K562 treated with DMSO at 1 percent for 4 hours (cell line): ENCODE data around the gene CREM. TPM values are rescaled to one million over a fixed set of nuclear protein-coding genes. Genes with fewer than 3 reads are reported as not detected.

Experiments
- total RNA-seq: library from RNA; unstranded; fragments of 300-600 nt; gene quantifications from 2 replicates; pipeline ENCODE4 v1.2.3, GENCODE V29; 2022; ENCODE audit not compliant: insufficient read depth

The CREM gene
- total RNA-seq, result 43.5 and 65.5 TPM in 2 replicates

GRCh38 chr10:35126530-35127288 is at the start of gene CREM:
Gene CREM (plus strand): TSS chr10:35126846. CDS start chr10:35137836, 10,990 bp downstream.

GRCh38 chr10:35090162-35090954 is 36.3 kb upstream of the CREM start, which contains the start of gene CUL2:
Gene CUL2 (minus strand): TSS chr10:35090341. CDS start chr10:35071317, 19,024 bp downstream.

Other genes with a start within 250 kb of the CREM start
- gene CUL2, start 36.5 kb upstream of the CREM start, total RNA-seq, result 11.8 and 14.3 TPM in 2 replicates
- 45.7 and 55.4 TPM in 2 replicates for gene CCNY, start 209.7 kb downstream of the CREM start, total RNA-seq